ENCODE measurements around the gene P2RY6.

Gene P2RY6

DNA sequence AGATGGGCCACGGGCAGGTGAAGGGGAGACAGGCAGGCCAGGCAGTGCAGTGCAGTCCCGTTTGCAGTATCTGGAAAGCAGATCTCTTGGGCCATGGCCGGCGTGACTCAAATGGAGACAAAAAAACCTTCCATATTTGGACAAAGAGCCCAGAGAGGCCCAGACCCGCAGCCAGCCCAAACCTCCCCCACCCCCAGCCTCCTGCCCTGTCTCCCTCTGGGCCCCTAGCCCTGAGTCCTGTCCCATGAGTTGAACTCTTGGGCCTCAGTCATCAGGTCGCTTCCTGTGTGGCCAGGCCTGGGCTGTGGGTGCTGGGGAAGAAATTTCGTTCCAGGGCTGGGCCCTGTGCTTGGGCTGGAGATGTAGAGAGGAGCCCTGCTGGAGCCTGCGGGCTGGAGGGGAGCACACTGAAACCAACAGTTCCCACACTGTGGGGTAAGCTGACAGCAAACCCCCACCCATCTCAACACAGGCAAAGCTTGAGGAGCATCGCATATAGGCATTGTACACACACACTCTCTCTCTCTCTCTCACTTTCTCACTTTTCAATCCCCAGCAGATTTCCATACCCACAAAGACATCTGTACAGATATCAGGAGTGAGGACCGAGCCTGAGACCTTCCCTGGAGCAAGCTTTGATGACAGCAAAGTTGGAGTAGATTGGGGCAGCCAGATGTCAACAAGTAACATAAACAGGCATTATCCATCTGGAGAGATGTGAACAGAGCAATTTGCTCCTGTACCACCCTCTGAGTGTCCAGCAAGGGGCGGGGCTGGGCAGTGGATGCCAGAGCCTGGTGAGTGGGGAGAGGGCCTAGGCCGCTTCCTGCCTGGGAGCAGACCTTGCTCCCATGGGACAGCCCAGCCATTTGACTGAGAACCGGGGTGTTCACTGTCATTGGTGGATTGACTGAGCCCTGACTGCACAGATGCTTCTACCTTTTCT, 53.2 kb downstream of the P2RY6 start:
- DNase-seq: peak in 1 of 10 donors; percentile 9
- intact Hi-C loops (cut with DNase I): no loop called here

DNA sequence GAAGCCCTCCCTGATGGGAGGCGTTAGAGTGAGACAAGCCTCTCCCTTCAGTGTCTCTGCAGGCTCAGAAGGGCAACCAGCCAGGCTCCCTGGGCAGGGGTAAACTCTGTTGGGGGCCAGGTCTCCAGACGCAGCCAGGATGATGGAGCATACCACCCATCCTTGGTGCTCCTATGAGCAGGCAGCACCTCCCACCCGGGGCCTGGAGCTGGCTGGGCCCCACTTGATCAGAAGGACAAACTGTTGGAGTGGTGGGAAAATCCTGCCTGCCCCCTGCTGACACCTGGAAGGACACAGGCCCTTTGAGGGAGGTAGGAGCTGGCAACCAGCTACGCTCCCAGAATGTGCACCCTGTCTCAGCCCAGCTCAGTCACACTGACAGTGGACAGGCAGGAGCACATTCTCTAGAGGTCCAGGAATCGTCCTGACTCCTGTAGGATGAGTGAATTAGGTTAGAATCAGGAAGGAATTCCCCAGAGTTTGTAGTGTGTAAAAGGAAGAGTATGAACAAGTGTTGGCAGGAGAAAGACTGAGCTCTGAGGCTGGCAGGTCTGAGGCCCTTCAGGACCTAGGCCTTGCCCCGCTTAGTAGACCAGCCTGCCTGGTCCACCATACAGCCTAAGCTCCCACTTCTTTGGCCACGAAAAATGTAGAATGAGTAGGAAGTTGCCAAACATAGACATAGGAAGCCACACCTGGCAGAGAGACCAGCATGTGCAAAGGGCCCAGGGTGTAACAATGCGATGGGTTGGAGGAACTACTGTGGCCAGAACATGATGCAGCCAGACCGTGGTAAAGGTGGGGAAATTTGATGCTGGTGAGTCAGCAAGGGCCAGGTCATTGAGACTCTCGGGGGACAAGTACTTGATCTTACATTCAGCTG, 55.0 kb downstream of the P2RY6 start:
- peak in 2 of 10 donors; percentile 11 to 79 for DNase-seq
- intact Hi-C loops (cut with DNase I): no loop called here

GRCh38 chr11:73327812-73328364, 55.8 kb downstream of the P2RY6 start:
- intact Hi-C loops (cut with DNase I): no loop called here
- DNase-seq: no peak

GRCh38 chr11:73330569-73331093, 58.5 kb downstream of the P2RY6 start:
- intact Hi-C loops (cut with DNase I): no loop called here
- DNase-seq: no peak

DNA sequence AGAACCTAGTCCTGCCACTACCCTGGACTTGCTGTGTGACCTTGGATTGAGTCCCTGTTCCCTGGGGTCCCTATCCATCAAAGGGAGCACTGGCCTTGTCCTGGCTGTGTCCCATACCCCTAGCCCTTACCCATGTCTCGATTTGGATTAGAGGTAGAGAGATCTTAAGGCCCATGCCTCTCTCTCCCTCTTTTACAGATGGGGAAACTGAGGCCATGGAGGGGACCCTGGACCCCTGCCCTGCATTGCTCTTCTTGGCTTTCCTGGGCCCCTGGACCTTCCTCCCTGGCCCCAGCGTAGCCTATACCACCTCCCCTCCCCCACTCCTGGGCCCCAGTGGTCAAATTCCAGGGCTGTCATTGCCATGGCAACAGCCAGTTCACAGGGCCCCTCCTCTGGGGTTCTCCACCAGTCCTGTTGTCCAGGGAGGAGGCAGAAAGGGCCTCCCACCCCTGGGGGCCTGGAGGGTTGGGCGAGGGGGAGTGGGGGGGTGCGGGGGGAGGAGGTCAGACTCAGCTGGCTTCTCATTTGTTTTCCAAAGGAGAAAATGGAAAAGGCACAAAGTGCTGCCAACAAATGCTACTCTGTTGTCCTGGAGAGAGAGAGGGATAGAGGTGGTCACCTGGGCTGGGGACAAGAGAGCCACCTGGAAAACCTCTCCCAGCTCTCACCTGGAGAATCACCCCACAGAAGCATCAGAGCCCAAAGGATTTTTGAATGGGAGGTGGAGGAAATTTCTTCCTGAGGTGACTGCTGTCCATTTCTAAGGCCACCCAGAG, 59.2 kb downstream of the P2RY6 start:
- intact Hi-C loops (cut with DNase I): no loop called here
- DNase-seq: no peak

GRCh38 chr11:73333173-73333572, 61.0 kb downstream of the P2RY6 start:
- DNase-seq: no peak
- intact Hi-C loops (cut with DNase I): no loop called here

DNA sequence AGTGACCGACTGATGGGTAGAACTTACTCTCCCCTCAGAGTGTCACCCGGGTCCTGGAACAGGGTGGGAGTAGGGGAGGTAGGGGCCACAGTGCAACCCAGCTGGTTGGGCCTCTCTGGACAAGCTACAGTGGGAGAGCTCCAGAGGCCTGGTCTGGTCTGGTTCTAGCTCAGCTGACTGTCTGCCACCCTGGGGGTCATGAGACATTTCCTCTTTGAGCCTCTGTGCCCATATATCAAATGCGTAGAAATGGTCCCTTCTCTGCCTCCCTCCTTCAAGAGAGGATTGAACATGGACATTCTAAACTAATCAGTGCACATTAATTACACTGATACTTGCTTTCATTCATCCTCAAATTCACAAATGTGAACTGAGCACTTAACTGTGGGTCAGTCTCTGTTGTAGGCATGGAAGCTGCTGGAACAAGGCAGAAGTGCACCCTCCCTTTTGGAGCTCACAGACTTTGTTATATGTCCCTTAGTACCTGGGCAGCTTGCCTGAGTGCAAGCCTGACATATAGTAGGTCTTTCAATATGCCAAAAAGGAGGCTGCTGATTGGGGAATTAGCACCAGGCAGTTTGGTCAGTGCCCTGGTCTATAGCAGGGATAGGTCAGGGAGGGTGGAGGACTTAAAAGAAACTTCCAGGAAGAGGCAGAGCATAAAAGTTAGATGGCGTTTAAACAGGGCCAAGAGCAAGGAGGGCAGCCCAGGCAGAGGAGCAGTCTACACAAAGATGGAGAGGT, 61.7 kb downstream of the P2RY6 start:
- DNase-seq: no peak
- intact Hi-C loops (cut with DNase I): no loop called here

DNA sequence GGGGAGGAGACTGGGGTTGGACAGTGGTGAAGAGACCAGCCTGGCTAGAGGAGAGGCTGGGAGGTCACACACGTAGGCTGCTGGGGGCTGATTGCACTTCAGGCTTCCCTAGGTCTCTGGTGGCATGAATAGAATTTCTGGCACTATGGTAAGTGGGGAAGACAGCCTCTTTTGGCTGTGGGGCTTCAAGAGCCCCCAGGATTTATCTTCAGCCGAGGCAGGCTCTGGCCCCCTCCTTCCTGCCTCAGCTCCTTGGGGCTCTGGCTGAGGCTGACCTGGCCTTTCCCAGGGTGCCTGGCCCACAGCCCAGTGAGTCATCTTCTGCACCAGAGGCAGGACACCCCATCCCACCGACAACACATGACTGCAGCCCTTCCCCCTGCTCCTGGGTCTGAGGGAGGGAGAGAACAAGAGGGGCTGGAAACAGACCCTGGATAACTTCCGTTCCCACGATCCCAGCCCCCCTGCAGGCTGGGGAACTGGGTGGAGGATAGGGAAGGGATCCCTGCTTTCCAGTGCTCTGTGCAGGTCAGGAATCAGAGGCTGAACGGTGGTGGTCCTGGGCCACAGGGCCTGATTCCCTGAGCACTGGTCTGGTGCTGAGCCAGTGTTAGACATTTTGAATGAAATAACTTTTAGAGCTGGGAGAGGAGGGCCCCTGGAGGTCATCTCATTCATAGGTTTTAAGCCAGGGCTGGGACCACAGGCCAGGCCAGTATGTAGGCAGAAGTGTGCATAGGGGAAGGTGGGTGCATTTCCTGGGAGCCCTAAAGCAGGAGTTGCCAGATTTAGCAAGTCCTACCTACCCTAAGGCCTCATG, 62.5 kb downstream of the P2RY6 start:
- no peak for DNase-seq
- intact Hi-C loops (cut with DNase I): loop anchor here (1.0 kb wide), 1 partner anchor 27 kb away; no protein-coding TSS in a partner anchor

DNA sequence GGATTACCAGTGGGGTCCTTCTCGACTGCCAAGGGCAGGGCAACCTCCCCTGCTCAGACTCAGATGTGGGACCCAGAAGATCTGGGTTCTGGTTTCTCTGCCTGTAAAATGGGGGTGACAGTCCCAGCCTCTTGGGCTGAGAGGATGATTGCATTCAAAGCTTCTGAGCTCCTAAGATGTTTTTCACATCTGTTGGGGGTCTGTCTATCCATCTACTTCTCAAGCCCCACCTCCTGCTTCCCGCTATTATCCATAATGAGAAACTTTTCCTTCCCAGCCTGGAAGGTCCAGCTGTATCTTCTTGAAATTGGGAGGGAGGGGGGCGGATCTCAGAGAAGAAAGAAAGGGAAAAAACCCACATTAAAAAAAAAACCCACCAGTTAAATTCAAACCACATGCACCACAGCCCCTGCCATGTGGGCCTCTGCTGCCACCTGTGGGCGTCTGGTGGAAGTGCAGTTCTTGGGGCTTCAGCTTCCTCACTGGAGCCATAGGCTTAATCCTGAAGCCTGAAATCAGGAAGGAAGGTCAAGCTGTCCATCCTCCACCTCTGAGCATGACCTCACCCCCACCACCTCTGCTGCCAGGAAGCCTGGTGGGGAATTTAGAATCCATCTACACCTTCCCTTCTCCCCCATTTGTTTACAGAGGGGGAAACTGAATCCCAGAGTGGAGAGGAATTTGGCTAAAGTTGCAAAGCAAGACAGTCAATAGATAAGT, 63.2 kb downstream of the P2RY6 start:
- intact Hi-C loops (cut with DNase I): loop anchor here (1.0 kb wide), 1 partner anchor 28 kb away; no protein-coding TSS in a partner anchor

GRCh38 chr11:73337846-73338245, 65.7 kb downstream of the P2RY6 start:
- intact Hi-C loops (cut with DNase I): no loop called here
- no peak for DNase-seq

More for the DNA sequence above, 63.2 kb downstream of the P2RY6 start:
- peak; percentile 72 to 98 (median 92) for DNase-seq

DNA sequence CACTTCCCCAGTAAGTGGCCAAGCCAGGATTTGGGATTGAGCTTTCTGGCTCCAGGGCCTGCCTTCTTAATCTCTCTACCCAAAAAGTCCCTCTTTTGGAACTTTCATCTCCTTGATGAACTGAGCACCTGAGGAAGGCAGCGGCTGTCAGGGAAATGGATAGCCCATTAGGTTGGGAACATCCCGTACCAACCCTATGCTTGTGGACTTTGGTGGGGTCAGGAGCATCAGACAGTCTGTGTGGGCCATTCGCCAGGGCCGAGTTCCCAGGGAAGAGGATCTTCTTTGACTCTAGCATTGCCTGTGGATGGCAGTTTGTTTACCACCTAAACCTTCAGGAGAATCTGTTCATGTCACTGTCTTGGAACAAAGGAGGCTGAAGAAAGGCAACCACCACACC, 66.1 kb downstream of the P2RY6 start:
- intact Hi-C loops (cut with DNase I): no loop called here
- DNase-seq: no peak

- intact Hi-C loops (cut with DNase I): no loop called here
- no peak for DNase-seq
Observed at GRCh38 chr11:73340164-73340563, 68.0 kb downstream of the P2RY6 start.

DNA sequence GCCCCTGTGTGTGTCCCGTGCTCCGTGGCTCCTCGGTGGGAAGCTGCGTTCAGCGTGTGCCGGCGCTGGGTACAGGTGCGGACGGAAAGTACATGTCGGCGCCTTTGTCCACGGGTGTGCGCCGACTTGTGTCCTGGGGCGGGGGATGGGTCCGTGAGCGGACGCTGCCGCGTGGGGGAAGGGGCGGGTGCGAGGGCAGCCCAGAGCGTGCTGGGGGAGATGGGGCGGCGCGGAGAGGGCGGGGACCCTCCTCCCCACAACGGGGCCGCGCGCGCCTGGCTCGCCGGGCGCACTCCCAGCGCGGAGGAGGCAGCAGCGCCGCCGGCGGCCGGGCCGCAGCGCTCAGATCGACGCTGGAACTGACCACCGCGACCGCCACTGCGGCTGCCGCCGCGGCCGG, 70.5 kb downstream of the P2RY6 start:
- DNase-seq: peak in 8 of 10 donors; percentile 29 to 93 (median 56)
- intact Hi-C loops (cut with DNase I): no loop called here

DNA sequence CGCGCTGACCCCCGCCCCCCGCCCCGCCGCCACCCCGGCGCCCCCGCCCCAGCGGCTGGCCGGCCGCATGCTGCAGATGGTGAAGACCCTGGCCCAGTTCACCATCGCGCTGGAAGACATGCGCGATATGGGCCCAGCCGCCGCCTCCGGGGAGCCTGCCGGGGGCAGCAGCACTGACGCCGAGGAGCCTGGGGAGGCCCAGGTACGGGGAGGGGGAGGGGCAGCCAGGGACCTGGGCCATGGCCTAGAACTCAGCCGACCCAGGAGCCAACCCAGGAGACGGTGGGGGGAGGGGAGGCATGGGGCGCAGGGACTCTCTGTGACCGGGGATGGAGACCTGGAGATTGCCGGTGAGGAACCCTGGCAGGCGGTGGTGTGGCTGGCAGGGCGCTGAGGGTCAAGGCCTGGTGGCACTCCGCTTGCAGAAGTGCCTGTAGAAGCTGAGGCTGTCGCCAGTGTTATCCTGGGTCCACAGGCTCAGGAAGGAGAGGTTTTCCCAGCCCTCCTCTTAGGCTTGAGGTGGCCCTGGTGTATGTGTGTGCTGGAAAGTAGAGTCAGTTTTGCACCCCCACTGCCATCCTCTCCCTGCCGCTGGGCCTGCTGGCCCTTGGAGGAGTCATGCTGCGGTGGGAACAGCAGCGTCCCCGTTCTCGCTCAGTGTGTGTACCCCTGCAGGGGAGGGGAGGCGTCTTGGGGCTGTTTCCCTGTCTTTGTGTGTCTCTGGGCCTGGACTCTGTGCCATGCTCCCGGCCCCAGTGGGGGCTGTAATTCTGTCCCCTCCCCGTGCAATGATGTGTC, 71.1 kb downstream of the P2RY6 start:
- intact Hi-C loops (cut with DNase I): no loop called here
- peak in 1 of 10 donors; percentile 26 for DNase-seq

DNA sequence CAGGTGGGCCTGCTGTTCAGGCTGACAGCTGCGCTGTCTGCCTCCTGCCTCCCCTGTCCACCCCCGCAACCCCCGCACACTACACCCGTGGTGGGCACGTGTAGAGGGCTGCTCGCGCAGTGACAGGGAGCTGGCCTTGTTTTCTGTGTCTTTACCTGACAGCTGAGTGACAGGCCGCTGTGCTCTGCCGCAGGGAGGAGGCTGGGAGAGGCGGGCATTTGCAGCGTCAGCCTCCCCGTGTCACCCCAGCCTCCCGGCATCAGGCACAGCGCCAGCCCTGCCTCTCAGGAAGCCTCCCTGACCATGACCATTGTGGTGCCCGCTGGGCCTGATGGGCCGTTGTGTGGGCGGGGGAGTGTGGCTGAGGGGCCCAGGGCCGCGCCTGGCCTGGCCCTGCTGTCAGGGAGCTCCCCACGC, 72.1 kb downstream of the P2RY6 start:
- DNase-seq: peak; percentile 36 to 94 (median 60)
- intact Hi-C loops (cut with DNase I): no loop called here

- no peak for DNase-seq
- intact Hi-C loops (cut with DNase I): no loop called here
Observed at GRCh38 chr11:73345481-73346160, 73.5 kb downstream of the P2RY6 start.

All from posterior cingulate gyrus (tissue), 11 donors.